ENCODE results near the gene MOSPD2.

- TF ChIP-seq POLR2A (IDR thresholded peaks at IDR 0.05) (no peak), CTCF (IDR thresholded peaks at IDR 0.05) (no peak)
Measured at GRCh38 chrX:14942341-14942740, 69.1 kb downstream of the MOSPD2 start.
